K562 (cell line): ENCODE measurements around the gene POLN. TPM values are rescaled to one million over a fixed set of nuclear protein-coding genes. Genes with fewer than 3 reads are reported as not detected.

ENCODE experiments used
- ATAC-seq: fragments of 200-7000 bp; cut with Tn5 transposase; 3 replicates; pipeline ENCODE4 v1.9.1; 2020; ENCODE audit warnings: moderate library complexity
- BruUV-seq: library from RNA; stranded (reverse); fragments of 400-500 nt; replicated peaks from 2 replicates; lab custom pipeline; 2021; lab: Mats Ljungman, UMichigan
- CTCF ChIA-PET: fragments of 300-600 bp; formaldehyde crosslinking; extraction: SDS; loops from one replicate; lab custom pipeline; 2021; ENCODE audit warnings: low intra/inter-chr PET ratio; lab: Yijun Ruan, JAX
- POLR2A ChIA-PET: fragments of 300-600, 350-650 bp; sonication (Branson Sonifier 250); formaldehyde crosslinking; extraction: SDS; loops from one replicate; lab custom pipeline; 2021; ENCODE audit warnings: antibody characterized with exemption, inconsistent platforms; lab: Yijun Ruan, JAX
- DNase-seq, 4 experiments: peaks; one replicate each; pipeline versions ENCODE4 v3.0.0 to v3.0.0-alpha.2; 2011 to 2018; ENCODE audit warnings: low spot score in 3 of 4, mixed read lengths in 3 of 4; ENCODE audit errors: extremely low read depth in 1 of 4
- FAIRE-seq: peaks from 2 replicates; lab custom pipeline; 2011; peaks lifted over from hg19 to GRCh38; lab: Jason Lieb, UNC
- H2AFZ ChIP-seq: 2 replicates; pipeline ENCODE4 v1.6.0; 2011; ENCODE audit warnings: low read depth, low read length, control low read depth, inconsistent platforms
- H3K27ac ChIP-seq: fragments of 200-600 bp; 3 replicates; pipeline ENCODE4 v1.8.0; 2011; ENCODE audit warnings: low read depth, mild to moderate bottlenecking, control low read depth, inconsistent platforms, low read length, moderate library complexity, mixed read lengths; ENCODE audit errors: extremely low read depth
- H3K27me3 ChIP-seq, 2 experiments: fragments of 300-600 bp in 1 of 2; 2 replicates in 1 of 2; 3 replicates in 1 of 2; pipeline versions ENCODE4 v1.6.0 to v1.8.0; 2011; ENCODE audit warnings: inconsistent platforms in 2 of 2, low read length in 2 of 2, mild to moderate bottlenecking in 1 of 2, mixed read lengths in 1 of 2, moderate library complexity in 1 of 2; ENCODE audit not compliant: control insufficient read depth in 2 of 2, insufficient read depth in 2 of 2
- H3K36me3 ChIP-seq: fragments of 300-600 bp; 3 replicates; pipeline ENCODE4 v1.8.0; 2011; ENCODE audit warnings: mild to moderate bottlenecking, low read length, inconsistent platforms; ENCODE audit not compliant: control insufficient read depth, insufficient read depth
- H3K4me1 ChIP-seq, 2 experiments: fragments of 200-600 bp in 1 of 2; replicated peaks in 1 of 2; 2 replicates in 1 of 2; 3 replicates in 1 of 2; pipeline versions ENCODE4 v1.5.1 to v1.8.0; 2011; ENCODE audit warnings: inconsistent platforms in 2 of 2, low read length in 2 of 2, mild to moderate bottlenecking in 1 of 2, mixed read lengths in 1 of 2, moderate library complexity in 1 of 2; ENCODE audit not compliant: control insufficient read depth in 2 of 2, insufficient read depth in 2 of 2
- H3K4me2 ChIP-seq: 2 replicates; pipeline ENCODE4 v1.6.1; 2011; ENCODE audit warnings: low read length, control low read depth, inconsistent platforms, mixed read lengths; ENCODE audit not compliant: insufficient read depth
- H3K4me3 ChIP-seq: fragments of 200-600 bp; sonication (generic), shearing (Covaris generic); 2 replicates; pipeline ENCODE4 v1.5.1; 2016; ENCODE audit warnings: control low read depth, inconsistent platforms
- H3K79me2 ChIP-seq: fragments of 200-600 bp; 3 replicates; pipeline ENCODE4 v1.8.0; 2011; ENCODE audit warnings: low read length, inconsistent platforms; ENCODE audit not compliant: control insufficient read depth, insufficient read depth
- H3K9ac ChIP-seq, 2 experiments: 2 replicates each; pipeline versions ENCODE4 v1.6.0 to v1.6.1; 2011; ENCODE audit warnings: low read depth in 2 of 2, low read length in 2 of 2, control low read depth in 1 of 2, inconsistent platforms in 1 of 2, mild to moderate bottlenecking in 1 of 2, mixed read lengths in 1 of 2; ENCODE audit not compliant: insufficient read depth in 1 of 2
- H3K9me1 ChIP-seq: one replicate; pipeline ENCODE4 v1.6.0; 2011; ENCODE audit warnings: inconsistent platforms, mild to moderate bottlenecking, low read length, moderate library complexity; ENCODE audit not compliant: control insufficient read depth, insufficient read depth
- H3K9me3 ChIP-seq: replicated peaks from 2 replicates; pipeline ENCODE4 v1.5.1; 2011; ENCODE audit warnings: low read depth, low read length, inconsistent platforms; ENCODE audit not compliant: control insufficient read depth, insufficient read depth
- H4K20me1 ChIP-seq: replicated peaks from 2 replicates; pipeline ENCODE4 v1.6.1; 2011; ENCODE audit warnings: low read length, inconsistent platforms, mixed read lengths; ENCODE audit not compliant: control insufficient read depth, insufficient read depth
- BHLHE40 ChIP-seq: IDR thresholded peaks from 2 replicates; pipeline ENCODE4 v1.6.1; 2011; ENCODE audit warnings: low read length, improper control_type of control experiment
- NR4A1 ChIP-seq, 2 experiments: fragments of 250-450 bp in 1 of 2; fragments of 450-650 bp in 1 of 2; sonication (Bioruptor Pico) in 1 of 2; IDR thresholded peaks; 2 replicates each; pipeline versions ENCODE4 v1.4.0 to v1.6.1; 2016 to 2020; ENCODE audit warnings: mild to moderate bottlenecking in 2 of 2, missing compliant biosample characterization in 1 of 2, missing genetic modification characterization in 1 of 2, moderate library complexity in 1 of 2
- SPI1 ChIP-seq: IDR thresholded peaks from 2 replicates; pipeline ENCODE4 v1.6.1; 2011; ENCODE audit warnings: low read depth, low read length, control low read depth, borderline replicate concordance
- WGBS: fragments of 100-300 bp; shearing (Covaris generic); methylation state at CpG from one replicate; pipeline ENCODE4 v1.1.6; 2016; ENCODE audit warnings: low coverage, mixed read lengths; ENCODE audit not compliant: insufficient coverage; ENCODE audit errors: missing lambda C conversion rate; 5-methylcytosine and 5-hydroxymethylcytosine counted together
- in situ Hi-C: fragments of 300-500 bp; cut with MboI; formaldehyde crosslinking; loops from 4 replicates; pipeline ENCODE4 v1.15.0; 2018; ENCODE audit warnings: inconsistent platforms, mixed read lengths
- intact Hi-C: fragments of 100-400 bp; cut with micrococcal nuclease; formaldehyde crosslinking; loops from 2 replicates; pipeline ENCODE4 v1.14.2; 2022
- polyA plus RNA-seq, 8 experiments: library from polyadenylated mRNA; depleted of rRNA in 4 of 8; stranded (reverse) in 5 of 8; unstranded in 3 of 8; fragments of >200 nt; fragmentation: Nextera tagmentation in 2 of 8; fragmentation: Illumina TruSeq in 1 of 8; extraction: Ambion mirVana in 2 of 8; extraction: Trizol in 1 of 8; gene quantifications; 2 replicates each; pipeline versions ENCODE4 v1.2.1 to v1.2.3, GENCODE V29; 2011 to 2014; ENCODE audit warnings: inconsistent platforms in 1 of 8, missing spikeins in 1 of 8
- total RNA-seq, 7 experiments: library from RNA; depleted of rRNA in 6 of 7; stranded (reverse); fragments of >200 nt in 6 of 7; fragmentation: Illumina TruSeq in 2 of 7; extraction: Trizol in 2 of 7; gene quantifications; 2 replicates each; pipeline versions ENCODE4 v1.2.1 to v1.2.3, GENCODE V29; 2011 to 2021; ENCODE audit warnings: low replicate concordance in 1 of 7
- TF ChIP-seq, protein P1 (sequence below): sonication (generic); formaldehyde crosslinking; IDR thresholded peaks from 2 replicates; pipeline ENCODE4 v1.8.1; 2023; ENCODE audit warnings: mild to moderate bottlenecking, missing genetic modification reagents

POLN gene
- total and polyA plus RNA-seq, 9 of the 15 experiments (the other 6 are each of a cell fraction or from before 2014, with no cell fraction given): 0.08 to 0.91 (median 0.32) TPM

DNA sequence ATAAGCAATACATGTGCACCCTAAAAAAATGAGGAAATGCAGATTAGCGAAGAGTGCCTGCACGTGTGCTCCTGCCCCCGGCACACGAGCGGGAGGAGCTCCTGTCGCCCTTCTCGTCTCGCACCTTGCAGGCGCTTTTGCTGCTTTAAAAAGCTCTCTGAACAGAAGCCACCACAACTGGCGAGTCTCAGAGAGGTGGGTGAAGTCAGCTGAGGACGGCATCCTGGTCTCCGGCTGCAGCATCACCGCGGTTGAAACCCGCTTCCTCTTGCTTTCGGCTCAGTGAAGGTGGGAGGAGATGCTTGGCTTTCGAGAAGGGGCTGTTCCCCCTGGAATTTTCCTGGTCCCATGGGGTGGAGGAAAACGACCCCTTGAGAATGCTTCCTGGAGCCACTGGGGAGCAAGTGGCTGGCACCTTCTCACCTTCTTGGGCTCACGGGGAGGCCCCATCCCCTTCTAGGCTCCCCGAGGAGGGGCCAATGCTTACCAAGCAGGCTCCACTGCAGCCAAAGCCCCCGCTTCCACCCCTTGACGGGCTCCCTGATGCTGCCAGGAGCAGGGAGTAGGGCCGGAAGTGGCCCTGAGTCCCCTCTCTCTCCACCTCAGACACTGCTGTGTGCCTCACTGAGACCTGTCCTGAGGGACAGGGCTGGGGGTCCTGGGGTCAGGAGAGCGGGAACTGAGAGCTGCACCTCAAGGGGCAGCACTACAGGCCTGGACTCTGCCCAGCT is 49.2 kb upstream of the POLN start:
- ChIA-PET CTCF (no interaction called here), POLR2A (interaction anchor here (1.1 to 1.5 kb wide), 4 partner anchors 9 to 15 kb away, joined by 3 to 5 read pairs (median 3); no protein-coding TSS in a partner anchor)
- peak overlapping the region in 1 of 2 experiments; percentile 54; a peak in 2 of 4 replicates for H3K9ac ChIP-seq
- no peak for ATAC-seq
- H3K9me1 ChIP-seq: peaks cover 2% of the 10 kb centered on the region
- no peaks in the 10 kb centered on the region for H3K9me3 ChIP-seq
- WGBS: 67% methylated on average over 19 of the region's 24 CpGs
- intact Hi-C loops (no loop called here), in situ Hi-C loops (no loop called here)
- no peak for DNase-seq
- TF ChIP-seq, protein P1, sequence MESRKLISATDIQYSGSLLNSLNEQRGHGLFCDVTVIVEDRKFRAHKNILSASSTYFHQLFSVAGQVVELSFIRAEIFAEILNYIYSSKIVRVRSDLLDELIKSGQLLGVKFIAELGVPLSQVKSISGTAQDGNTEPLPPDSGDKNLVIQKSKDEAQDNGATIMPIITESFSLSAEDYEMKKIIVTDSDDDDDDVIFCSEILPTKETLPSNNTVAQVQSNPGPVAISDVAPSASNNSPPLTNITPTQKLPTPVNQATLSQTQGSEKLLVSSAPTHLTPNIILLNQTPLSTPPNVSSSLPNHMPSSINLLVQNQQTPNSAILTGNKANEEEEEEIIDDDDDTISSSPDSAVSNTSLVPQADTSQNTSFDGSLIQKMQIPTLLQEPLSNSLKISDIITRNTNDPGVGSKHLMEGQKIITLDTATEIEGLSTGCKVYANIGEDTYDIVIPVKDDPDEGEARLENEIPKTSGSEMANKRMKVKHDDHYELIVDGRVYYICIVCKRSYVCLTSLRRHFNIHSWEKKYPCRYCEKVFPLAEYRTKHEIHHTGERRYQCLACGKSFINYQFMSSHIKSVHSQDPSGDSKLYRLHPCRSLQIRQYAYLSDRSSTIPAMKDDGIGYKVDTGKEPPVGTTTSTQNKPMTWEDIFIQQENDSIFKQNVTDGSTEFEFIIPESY (CRISPR knock-in tag): peak; percentile 31; the same call in 1 of the 2 replicates
- TF ChIP-seq NR4A1 (CRISPR knock-in tag; IDR thresholded peaks at IDR 0.05) (no peak), NR4A1 (tag; IDR thresholded peaks at IDR 0.05) (no peak), BHLHE40 (peak; percentile 53; the same call in 1 of the 2 replicates), SPI1 (peak; percentile 13; the same call in 1 of the 2 replicates)
- no peak overlapping the region for H2AFZ ChIP-seq
- FAIRE-seq: no peak
- H3K79me2 ChIP-seq: no peaks in the 10 kb centered on the region
- H3K27me3 ChIP-seq: no peaks in the 10 kb centered on the region
- no peaks in the 10 kb centered on the region for H4K20me1 ChIP-seq
- no peak overlapping the region for H3K4me3 ChIP-seq
- BruUV-seq: no TSS peak
- no peak overlapping the region for H3K27ac ChIP-seq
- peaks cover 0 to 41% of the 10 kb centered on the region in 2 experiments; a peak in 2 of 5 replicates for H3K4me1 ChIP-seq
- H3K36me3 ChIP-seq: no peaks in the 10 kb centered on the region; the same call in 2 of the 3 replicates
- H3K4me2 ChIP-seq: no peak overlapping the region
